HG03342 (cell line): ENCODE data around the gene DVL3.

Source experiments
- ATAC-seq: cut with Tn5 transposase; IDR thresholded peaks from one replicate; pipeline ENCODE4 v1.9.1; 2021; ENCODE audit warnings: mild to moderate bottlenecking, moderate library complexity; ENCODE audit not compliant: unreplicated experiment

Gene DVL3

DNA sequence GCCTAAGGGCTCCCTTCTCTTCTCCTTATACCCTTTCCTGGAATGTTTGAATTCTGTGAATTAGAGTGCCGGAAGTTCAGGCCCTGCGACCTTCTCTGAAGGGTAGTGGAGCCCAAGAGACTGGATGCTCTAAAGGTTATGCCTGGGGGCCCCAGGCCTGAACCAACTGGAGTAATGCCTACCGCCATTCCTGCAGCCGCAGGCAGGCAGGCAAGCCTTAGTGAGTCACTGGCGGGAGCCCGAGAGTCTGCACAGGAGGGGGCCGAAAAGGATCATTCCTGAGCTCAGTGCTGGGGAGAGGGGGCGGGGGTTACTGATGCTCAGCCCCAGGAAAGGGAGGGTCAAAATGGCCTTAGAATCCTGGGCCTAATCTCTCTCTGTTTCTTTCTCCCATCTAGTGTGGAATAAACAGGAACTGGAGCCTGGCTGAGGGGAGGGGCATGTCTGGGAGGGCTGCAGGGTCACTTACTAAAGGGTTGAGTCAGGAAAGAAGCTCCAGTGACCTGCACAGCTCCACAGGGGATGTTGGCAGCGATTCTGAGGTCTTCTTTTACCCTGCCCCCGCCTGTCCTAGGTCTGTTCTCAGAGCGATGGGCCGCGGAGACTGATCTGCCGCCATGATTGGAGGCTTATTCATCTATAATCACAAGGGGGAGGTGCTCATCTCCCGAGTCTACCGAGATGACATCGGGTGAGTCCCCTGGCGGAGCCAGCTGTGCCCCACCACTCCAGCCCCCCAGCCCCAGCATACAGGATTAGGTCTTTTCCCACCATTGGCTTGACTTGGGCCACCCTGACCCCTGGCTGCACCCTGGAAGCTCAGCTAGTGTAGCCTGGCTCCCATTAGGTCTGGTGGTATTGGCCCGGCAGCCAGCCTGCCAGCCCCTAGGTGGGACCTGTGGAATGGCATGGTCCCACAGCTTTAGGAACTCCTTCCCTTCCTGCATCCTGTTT, 21.5 kb downstream of the DVL3 start:
- ATAC-seq: no peak

DNA sequence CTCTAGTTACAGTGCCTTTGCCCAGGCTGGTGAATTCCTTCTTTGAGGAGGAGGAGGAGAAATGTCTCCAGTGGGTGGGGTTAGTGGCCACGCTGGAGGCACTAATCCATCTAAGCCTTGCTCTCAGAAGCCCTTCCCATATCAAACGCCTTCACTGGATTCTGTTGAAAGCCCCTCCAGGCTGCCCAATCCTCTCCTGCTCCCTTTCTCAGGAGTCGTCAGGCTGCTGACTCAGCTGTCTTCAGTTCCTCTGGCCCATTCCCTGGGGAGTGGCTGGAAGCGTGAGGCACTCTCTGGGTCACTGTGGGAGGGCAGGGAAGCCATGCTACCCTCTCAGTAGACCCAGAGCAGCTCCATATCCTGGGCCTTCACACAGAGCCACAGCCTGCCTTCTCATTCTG, 22.2 kb downstream of the DVL3 start:
- ATAC-seq: no peak

DNA sequence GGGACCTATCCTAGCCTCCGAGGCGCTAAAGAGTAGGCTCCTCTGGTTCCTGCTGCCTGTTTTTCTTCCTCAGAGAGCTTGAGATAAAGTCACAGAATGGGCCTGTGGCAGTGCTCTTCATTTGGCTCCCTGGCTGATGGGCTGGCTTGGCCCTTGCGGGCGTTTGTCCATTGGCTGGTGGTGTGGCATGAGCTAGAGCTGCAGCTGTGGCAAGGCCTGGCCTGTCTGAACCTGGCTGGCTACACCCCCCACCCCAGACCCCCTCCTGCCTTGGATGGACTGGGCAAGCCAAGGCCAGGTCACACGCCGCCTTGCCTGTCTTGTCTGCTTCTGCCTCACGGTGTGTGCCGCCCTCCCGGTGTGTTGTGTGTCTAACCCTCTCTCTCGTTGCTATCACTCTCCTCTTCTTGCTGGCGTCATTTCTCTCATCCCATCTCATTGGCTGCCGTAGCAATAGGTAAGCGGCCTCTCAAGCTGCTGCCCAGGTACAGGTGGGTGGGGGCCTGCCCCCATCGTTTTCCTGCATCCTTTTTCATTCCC, 22.7 kb downstream of the DVL3 start:
- ATAC-seq: no peak

GRCh38 chr3:184178521-184179138, 23.5 kb downstream of the DVL3 start:
- ATAC-seq: no peak

DNA sequence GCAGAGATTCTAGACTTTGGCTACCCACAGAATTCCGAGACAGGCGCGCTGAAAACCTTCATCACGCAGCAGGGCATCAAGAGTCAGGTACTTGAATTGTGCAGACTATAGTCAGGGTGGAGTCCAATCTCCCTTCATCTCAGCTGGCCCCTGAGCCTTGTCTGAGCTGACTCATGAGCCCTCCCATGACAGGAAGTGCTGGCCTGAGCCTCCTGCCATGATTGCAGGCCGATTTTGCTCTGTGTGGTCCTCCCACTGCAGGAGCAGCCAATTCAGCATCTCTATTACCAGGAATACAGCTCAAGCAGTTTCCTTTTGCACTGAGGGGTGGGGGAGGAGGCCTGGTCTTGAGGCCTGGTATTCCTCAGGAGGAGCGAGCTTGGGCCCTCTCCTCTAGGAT, 25.0 kb downstream of the DVL3 start:
- ATAC-seq: no peak

GRCh38 chr3:184181596-184181995, 26.4 kb downstream of the DVL3 start:
- ATAC-seq: no peak

GRCh38 chr3:184183679-184184078, 28.5 kb downstream of the DVL3 start:
- no peak for ATAC-seq

DNA sequence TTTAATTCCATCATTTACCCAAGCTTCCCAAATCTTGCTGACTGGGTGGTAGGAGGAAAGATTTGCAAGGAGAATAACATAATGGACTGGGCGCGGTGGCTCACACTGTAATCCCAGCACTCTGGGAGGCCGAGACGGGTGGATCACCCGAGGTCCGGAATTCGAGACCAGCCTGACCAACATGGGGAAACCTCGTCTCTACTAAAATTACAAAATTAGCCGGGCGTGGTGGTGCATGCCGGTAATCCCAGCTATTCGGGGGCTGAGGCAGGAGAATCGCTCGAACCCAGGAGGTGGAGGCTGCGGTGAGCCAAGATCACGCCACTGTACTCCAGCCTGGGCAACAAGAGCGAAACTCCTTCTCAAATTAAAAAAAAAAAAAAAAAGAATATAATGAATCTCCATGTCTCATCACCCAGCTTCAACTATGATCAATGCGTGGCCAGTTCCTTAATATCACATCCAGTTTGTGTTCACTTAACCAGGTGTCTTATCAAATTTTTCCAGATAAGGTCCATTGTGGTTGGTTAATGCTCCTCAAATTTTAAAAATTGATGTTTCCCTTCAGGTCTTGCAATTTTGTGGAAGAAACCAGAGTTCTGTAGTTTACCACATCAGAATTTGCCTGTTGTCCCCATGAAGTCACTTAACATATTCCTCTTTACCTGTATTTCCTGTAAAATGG, 29.5 kb downstream of the DVL3 start:
- ATAC-seq: no peak

GRCh38 chr3:184185461-184186183, 30.4 kb downstream of the DVL3 start:
- ATAC-seq: peak; percentile 90

DNA sequence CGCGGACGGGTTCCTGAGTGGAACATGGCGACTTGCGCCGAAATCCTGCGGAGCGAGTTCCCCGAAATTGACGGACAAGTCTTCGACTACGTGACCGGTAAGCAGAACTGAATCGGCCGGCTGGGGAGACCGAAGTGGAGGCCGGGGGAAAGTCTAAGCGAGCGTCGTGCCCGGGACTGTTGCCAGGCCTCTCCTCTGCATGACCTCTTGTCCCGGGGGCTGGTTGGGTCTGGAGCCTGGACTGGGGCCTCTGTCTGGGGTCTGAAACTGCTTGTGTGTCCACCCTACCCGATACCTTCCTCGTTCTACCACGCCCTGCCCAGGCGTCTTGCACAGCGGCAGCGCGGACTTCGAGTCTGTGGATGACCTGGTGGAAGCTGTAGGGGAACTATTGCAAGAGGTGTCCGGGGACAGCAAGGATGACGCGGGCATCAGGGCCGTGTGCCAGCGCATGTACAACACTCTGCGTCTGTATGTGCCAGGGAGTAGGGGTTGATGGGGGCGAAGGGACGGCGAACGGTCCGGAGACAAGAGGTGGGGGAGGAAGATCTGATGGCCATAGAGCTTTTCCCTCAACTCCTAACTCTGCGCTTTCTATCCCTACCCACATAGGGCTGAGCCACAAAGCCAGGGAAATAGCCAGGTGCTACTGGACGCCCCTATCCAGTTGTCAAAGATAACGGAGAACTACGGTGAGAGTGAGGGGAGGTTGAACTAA, 31.2 kb downstream of the DVL3 start, which contains the start of gene ABCF3:
Gene ABCF3, plus strand, starts transcription at position 16 of the 718 bp plus-strand sequence. Its CDS starts 9 bp downstream, at position 25.
- peak; percentile 32 for ATAC-seq

- ATAC-seq: no peak
Measured at GRCh38 chr3:184186902-184187207, 31.7 kb downstream of the DVL3 start.

DNA sequence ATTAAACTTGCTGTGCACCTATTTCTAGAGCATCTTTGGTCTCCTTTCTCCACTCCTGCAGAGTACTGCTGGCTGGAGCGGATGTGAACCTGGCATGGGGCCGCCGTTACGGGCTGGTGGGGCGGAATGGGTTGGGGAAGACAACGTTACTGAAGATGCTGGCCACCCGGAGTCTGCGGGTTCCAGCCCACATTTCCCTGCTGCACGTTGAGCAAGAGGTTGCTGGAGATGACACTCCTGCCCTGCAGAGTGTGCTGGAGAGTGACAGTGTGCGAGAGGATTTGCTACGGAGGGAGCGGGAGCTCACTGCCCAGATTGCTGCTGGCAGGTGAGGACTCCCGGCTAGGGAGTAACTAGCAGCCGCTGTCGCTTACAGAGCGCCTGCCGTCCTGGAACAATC, 32.9 kb downstream of the DVL3 start:
- no peak for ATAC-seq

DNA sequence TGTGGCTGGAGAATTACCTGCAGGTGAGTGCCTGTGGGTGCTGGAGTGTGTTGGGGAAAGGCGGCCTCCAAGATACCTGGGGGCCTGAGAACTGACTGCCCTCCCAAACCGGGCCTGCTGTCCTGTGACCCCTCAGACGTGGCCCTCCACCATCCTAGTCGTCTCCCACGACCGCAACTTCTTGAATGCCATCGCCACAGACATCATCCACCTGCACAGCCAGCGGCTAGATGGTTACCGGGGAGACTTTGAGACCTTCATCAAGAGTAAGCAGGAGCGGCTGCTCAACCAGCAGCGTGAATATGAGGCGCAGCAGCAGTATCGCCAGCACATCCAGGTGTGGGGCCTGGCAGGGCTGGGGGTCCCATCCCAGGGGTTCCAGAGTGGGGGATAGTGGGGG, 34.2 kb downstream of the DVL3 start:
- no peak for ATAC-seq

- no peak for ATAC-seq
Measured at GRCh38 chr3:184192889-184193288, 37.7 kb downstream of the DVL3 start.

DNA sequence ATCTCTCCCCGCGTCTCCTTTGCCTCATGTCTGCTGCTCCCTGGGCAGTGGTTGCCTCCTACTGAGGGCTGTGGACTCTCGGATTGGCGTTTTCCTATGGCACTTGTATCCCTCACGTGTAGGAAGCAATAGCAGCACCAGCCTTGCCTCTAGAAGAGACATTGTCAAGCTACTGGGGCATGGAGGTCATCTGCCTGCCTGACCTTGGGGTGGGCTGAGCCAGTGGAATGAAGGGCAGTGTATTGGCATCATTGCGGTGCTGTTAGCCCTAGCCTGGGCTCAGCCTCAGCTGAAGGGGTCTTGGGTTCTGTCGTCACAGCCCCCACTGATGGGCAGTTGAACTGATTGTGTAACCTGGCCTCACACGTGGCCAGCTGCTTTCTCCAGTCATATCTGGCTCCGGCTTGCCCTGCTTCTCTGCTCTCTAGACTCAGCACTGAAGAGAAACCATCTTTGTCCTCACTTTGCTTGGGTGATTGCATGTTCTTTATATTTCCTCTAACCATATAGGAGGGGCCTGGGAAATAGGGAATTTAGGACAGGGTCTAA, 38.9 kb downstream of the DVL3 start:
- ATAC-seq: no peak

DNA sequence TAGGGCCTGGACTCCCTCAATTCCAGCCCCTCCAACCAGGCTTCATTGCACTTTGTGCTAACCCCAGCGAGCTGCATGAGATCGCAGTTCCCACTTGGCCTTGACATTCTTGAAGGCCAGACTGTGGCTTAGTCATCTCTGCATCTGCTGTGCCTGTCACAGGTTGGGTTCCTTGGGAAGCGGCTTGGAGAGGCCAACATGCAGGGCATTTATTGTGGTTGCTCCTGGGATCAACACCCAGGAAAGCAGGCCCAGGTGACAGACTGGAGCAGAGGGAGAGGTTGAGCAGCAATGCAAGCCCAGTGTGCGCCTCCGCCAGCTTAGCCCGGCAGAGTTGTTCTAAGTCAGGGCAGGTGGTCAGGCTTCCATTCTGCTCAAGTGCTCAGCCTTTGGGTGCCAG, 41.4 kb downstream of the DVL3 start:
- ATAC-seq: no peak

- ATAC-seq: no peak
Measured at GRCh38 chr3:184198509-184198908, 43.3 kb downstream of the DVL3 start.

DNA sequence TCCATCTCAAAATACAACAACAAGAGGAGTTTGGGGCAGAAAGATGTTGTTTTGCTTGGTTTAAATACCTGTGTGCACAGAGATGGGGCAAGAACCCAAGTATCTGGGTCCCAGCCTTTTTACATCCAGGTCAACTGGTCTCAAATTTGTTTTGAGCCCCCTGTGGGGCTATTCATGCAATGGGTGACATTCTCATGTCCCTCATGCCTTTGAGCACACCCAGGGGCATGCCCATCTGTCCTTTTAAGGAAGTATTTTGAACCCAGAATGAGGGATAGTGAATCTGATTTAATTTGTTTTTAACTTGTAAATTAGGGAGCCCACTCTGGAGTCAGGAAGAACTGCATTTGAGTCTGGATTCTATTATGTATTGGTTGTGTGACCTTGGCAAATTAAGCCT, 45.6 kb downstream of the DVL3 start:
- ATAC-seq: no peak

DNA sequence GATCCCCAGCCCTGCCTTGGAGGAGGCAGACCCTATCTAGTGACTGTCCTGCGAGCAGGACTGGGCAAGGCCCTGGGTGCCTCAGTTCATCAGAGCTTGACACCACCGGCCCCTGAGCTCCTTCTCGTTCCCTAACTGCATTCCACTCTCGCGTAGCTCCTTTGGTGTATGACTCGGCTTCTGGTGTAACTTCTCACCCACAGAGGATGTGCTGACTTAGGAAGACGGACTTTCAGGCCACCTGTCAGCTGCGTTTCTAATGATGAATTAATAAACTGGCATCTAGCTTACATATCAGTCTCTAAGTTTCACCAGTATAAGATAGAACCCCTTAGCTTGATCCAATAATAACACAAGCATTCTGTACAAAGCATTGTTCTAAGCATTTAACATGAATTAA, 48.3 kb downstream of the DVL3 start:
- no peak for ATAC-seq
